Measurements from ENCODE around the gene PNKP. TPM values are rescaled to one million over a fixed set of nuclear protein-coding genes. Genes with fewer than 3 reads are reported as not detected.

PNKP gene
- total and polyA plus RNA-seq, 10 of the 15 experiments (the other 5 are each of a cell fraction or from before 2014, with no cell fraction given): 2.9 to 82.3 (median 33.2) TPM

DNA sequence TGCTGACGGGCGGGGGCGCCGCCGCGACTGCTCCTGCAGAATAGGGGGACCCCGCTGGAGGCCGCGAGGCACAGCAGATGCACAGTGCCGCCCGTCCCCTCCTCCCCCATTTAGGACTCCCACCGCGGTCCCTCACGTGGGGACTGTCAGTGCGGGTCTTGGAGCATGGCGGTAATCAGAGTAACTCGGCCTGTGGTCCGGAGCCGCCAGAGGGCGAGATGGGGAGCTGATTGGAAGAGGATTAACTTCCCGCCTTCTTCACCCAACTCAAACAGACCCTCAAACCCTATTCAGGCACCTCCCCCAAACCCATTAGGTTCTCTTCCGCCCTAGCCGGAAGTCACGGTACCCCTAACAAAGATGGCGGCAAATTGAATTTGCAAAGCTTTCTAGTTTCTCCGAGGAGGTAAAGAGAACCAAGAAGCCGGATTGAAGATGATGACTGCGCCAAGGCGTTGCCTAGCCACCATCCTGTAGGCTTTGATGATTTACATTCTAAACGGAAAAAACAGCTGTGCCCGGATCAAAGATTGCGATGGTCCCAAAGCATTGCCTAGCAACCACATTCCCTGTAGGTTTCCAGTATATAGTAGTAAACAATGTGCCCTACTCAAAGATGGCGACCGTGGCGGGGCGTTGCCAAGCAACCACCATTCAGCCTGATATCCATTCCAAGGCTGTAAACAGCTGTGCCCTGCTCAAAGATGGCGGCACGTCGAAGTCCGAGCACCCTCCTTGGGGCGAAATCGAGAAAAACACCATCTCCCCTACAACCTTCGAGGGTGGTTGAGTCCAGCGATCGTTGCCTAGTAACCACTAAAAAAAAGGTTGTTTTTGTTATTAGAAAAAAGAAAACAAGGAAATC is 54.1 kb downstream of the PNKP start, which contains the start of gene FUZ (continued):
- no peak for TF ChIP-seq NBN (IDR thresholded peaks at IDR 0.05)
- peak; percentile 45 for TF ChIP-seq SP1 (IDR thresholded peaks at IDR 0.05; ENCODE audit: low read depth, low read length)
- TF ChIP-seq RB1 (IDR thresholded peaks at IDR 0.05; ENCODE audit: borderline replicate concordance): 0 out of 2 replicates have a peak, but pooled peaks have one; percentile 55
- TF ChIP-seq, protein P1, sequence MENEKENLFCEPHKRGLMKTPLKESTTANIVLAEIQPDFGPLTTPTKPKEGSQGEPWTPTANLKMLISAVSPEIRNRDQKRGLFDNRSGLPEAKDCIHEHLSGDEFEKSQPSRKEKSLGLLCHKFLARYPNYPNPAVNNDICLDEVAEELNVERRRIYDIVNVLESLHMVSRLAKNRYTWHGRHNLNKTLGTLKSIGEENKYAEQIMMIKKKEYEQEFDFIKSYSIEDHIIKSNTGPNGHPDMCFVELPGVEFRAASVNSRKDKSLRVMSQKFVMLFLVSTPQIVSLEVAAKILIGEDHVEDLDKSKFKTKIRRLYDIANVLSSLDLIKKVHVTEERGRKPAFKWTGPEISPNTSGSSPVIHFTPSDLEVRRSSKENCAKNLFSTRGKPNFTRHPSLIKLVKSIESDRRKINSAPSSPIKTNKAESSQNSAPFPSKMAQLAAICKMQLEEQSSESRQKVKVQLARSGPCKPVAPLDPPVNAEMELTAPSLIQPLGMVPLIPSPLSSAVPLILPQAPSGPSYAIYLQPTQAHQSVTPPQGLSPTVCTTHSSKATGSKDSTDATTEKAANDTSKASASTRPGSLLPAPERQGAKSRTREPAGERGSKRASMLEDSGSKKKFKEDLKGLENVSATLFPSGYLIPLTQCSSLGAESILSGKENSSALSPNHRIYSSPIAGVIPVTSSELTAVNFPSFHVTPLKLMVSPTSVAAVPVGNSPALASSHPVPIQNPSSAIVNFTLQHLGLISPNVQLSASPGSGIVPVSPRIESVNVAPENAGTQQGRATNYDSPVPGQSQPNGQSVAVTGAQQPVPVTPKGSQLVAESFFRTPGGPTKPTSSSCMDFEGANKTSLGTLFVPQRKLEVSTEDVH (IDR thresholded peaks at IDR 0.05; ENCODE audit: low read depth, partially characterized antibody): peak; percentile 72
- TF ChIP-seq TBL1XR1 (IDR thresholded peaks at IDR 0.05; ENCODE audit: low read depth, low read length): 0 out of 2 replicates have a peak, but pooled peaks have one; percentile 44
- no peak for TF ChIP-seq NFXL1 (IDR thresholded peaks at IDR 0.05; ENCODE audit: borderline replicate concordance)
- peak; percentile 70 for TF ChIP-seq SIX5 (IDR thresholded peaks at IDR 0.05; ENCODE audit: low read depth, low read length, severe bottlenecking)
- TF ChIP-seq FOS (IDR thresholded peaks at IDR 0.05; ENCODE audit: borderline replicate concordance, extremely low read depth, insufficient read length): no peak
- TF ChIP-seq RBBP5 (conservative IDR thresholded peaks at IDR 0.05): no peak
- TF ChIP-seq, protein P2, sequence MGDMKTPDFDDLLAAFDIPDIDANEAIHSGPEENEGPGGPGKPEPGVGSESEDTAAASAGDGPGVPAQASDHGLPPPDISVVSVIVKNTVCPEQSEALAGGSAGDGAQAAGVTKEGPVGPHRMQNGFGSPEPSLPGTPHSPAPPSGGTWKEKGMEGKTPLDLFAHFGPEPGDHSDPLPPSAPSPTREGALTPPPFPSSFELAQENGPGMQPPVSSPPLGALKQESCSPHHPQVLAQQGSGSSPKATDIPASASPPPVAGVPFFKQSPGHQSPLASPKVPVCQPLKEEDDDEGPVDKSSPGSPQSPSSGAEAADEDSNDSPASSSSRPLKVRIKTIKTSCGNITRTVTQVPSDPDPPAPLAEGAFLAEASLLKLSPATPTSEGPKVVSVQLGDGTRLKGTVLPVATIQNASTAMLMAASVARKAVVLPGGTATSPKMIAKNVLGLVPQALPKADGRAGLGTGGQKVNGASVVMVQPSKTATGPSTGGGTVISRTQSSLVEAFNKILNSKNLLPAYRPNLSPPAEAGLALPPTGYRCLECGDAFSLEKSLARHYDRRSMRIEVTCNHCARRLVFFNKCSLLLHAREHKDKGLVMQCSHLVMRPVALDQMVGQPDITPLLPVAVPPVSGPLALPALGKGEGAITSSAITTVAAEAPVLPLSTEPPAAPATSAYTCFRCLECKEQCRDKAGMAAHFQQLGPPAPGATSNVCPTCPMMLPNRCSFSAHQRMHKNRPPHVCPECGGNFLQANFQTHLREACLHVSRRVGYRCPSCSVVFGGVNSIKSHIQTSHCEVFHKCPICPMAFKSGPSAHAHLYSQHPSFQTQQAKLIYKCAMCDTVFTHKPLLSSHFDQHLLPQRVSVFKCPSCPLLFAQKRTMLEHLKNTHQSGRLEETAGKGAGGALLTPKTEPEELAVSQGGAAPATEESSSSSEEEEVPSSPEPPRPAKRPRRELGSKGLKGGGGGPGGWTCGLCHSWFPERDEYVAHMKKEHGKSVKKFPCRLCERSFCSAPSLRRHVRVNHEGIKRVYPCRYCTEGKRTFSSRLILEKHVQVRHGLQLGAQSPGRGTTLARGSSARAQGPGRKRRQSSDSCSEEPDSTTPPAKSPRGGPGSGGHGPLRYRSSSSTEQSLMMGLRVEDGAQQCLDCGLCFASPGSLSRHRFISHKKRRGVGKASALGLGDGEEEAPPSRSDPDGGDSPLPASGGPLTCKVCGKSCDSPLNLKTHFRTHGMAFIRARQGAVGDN (IDR thresholded peaks at IDR 0.05): no peak; the same call in 1 of the 2 replicates
- peak; percentile 70; the same call in 1 of the 2 replicates for TF ChIP-seq TCF12 (IDR thresholded peaks at IDR 0.05; ENCODE audit: low read depth, low read length)
- TF ChIP-seq ZNF384 (IDR thresholded peaks at IDR 0.05; ENCODE audit: borderline replicate concordance, low read depth, low read length): peak; percentile 86
- TF ChIP-seq YY1 (IDR thresholded peaks at IDR 0.05; ENCODE audit: low read depth, low read length): peak; percentile 99
- peak; percentile 93 for TF ChIP-seq JUND (IDR thresholded peaks at IDR 0.05; ENCODE audit: low read depth, low read length)
- peak; percentile 65 for TF ChIP-seq MEF2B (IDR thresholded peaks at IDR 0.05; ENCODE audit: partially characterized antibody, poor library complexity, severe bottlenecking)
- TF ChIP-seq ZBED1 (IDR thresholded peaks at IDR 0.05; ENCODE audit: borderline replicate concordance): no peak
- TF ChIP-seq RCOR1 (conservative IDR thresholded peaks at IDR 0.05; ENCODE audit: low read depth, low read length): 0 out of 2 replicates have a peak, but pooled peaks have one; percentile 75
- peak; percentile 89; the same call in 1 of the 2 replicates for TF ChIP-seq ZNF207 (IDR thresholded peaks at IDR 0.05; ENCODE audit: borderline replicate concordance)
- TF ChIP-seq, protein P3, sequence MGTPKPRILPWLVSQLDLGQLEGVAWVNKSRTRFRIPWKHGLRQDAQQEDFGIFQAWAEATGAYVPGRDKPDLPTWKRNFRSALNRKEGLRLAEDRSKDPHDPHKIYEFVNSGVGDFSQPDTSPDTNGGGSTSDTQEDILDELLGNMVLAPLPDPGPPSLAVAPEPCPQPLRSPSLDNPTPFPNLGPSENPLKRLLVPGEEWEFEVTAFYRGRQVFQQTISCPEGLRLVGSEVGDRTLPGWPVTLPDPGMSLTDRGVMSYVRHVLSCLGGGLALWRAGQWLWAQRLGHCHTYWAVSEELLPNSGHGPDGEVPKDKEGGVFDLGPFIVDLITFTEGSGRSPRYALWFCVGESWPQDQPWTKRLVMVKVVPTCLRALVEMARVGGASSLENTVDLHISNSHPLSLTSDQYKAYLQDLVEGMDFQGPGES (IDR thresholded peaks at IDR 0.05): no peak
- TF ChIP-seq EP300 (IDR thresholded peaks at IDR 0.05; ENCODE audit: borderline replicate concordance in 1 of 2, control insufficient read depth in 1 of 2, low read depth in 2 of 2, low read length in 2 of 2): no peak
- TF ChIP-seq EZH2 (IDR thresholded peaks at IDR 0.05; ENCODE audit: borderline replicate concordance, control insufficient read depth, low read depth, low read length): no peak
